Liver (tissue), 9 donors: ENCODE data around the gene EPM2A. TPM values are rescaled to one million over a fixed set of nuclear protein-coding genes. Genes with fewer than 3 reads are reported as not detected.

Experiments used
- DNase-seq: peaks from one replicate; pipeline ENCODE4 v3.0.0-alpha.2; 2017; ENCODE audit warnings: low spot score
- H3K27ac ChIP-seq, 2 donors: one replicate each; pipeline ENCODE4 v1.7.0; 2013; ENCODE audit warnings: inconsistent platforms in 2 of 2, low read length in 2 of 2, control low read depth in 1 of 2, low read depth in 1 of 2, mild to moderate bottlenecking in 1 of 2
- H3K27me3 ChIP-seq, 4 donors: one replicate each; pipeline versions ENCODE4 v1.6.1 to v1.7.0; 2013; ENCODE audit warnings: low read length in 3 of 4, inconsistent platforms in 1 of 4, mild to moderate bottlenecking in 1 of 4, moderate library complexity in 1 of 4; ENCODE audit not compliant: control insufficient read depth in 4 of 4, insufficient read depth in 4 of 4
- H3K36me3 ChIP-seq, 4 donors: one replicate each; pipeline versions ENCODE4 v1.6.1 to v1.7.0; 2013; ENCODE audit warnings: low read length in 3 of 4, mild to moderate bottlenecking in 3 of 4, low read depth in 1 of 4, moderate library complexity in 1 of 4; ENCODE audit not compliant: control insufficient read depth in 4 of 4, insufficient read depth in 3 of 4
- H3K4me1 ChIP-seq, 4 donors: one replicate each; pipeline versions ENCODE4 v1.6.1 to v1.7.0; 2013; ENCODE audit warnings: low read length in 3 of 4, mild to moderate bottlenecking in 3 of 4, moderate library complexity in 1 of 4; ENCODE audit not compliant: control insufficient read depth in 4 of 4, insufficient read depth in 4 of 4
- H3K4me3 ChIP-seq, 3 donors: one replicate each; pipeline versions ENCODE4 v1.6.1 to v1.7.0; 2013; ENCODE audit warnings: low read length in 3 of 3, control low read depth in 1 of 3, low read depth in 1 of 3, mild to moderate bottlenecking in 1 of 3
- H3K9ac ChIP-seq, 2 donors: one replicate each; pipeline ENCODE4 v1.7.0; 2013; ENCODE audit warnings: low read length in 2 of 2, mild to moderate bottlenecking in 2 of 2, moderate library complexity in 2 of 2, control low read depth in 1 of 2, low read depth in 1 of 2
- H3K9me3 ChIP-seq, 4 donors: one replicate each; pipeline versions ENCODE4 v1.6.1 to v1.7.0; 2013; ENCODE audit warnings: low read length in 3 of 4; ENCODE audit not compliant: control insufficient read depth in 4 of 4
- ATF3 ChIP-seq: IDR thresholded peaks from 2 replicates; pipeline ENCODE4 v1.6.1; 2016; ENCODE audit warnings: antibody characterized with exemption
- CTCF ChIP-seq: fragments of 150-350 bp; IDR thresholded peaks from 2 replicates; pipeline ENCODE4 v1.5.1; 2017; ENCODE audit warnings: improper control_type of control experiment, low read depth, low read length; ENCODE audit not compliant: missing input control
- EGR1 ChIP-seq, 2 donors: IDR thresholded peaks; 2 replicates each; pipeline ENCODE4 v1.6.1; 2016 to 2018; ENCODE audit warnings: antibody characterized with exemption in 2 of 2, low read depth in 2 of 2
- FOXA1 ChIP-seq: IDR thresholded peaks from 2 replicates; pipeline ENCODE4 v1.6.1; 2016; ENCODE audit warnings: antibody characterized with exemption
- FOXA2 ChIP-seq: IDR thresholded peaks from 2 replicates; pipeline ENCODE4 v1.6.1; 2016; ENCODE audit warnings: antibody characterized with exemption
- GABPA ChIP-seq, 2 donors: IDR thresholded peaks in 1 of 2; conservative IDR thresholded peaks in 1 of 2; 2 replicates each; pipeline ENCODE4 v1.6.1; 2016; ENCODE audit warnings: antibody characterized with exemption in 2 of 2, mild to moderate bottlenecking in 1 of 2, moderate library complexity in 1 of 2
- HNF4A ChIP-seq, 2 donors: conservative IDR thresholded peaks; 2 replicates each; pipeline ENCODE4 v1.6.1; 2016; ENCODE audit warnings: antibody characterized with exemption in 2 of 2, mild to moderate bottlenecking in 2 of 2
- HNF4G ChIP-seq: IDR thresholded peaks from 2 replicates; pipeline ENCODE4 v1.6.1; 2016; ENCODE audit warnings: antibody characterized with exemption
- JUND ChIP-seq, 2 donors: IDR thresholded peaks; 2 replicates each; pipeline ENCODE4 v1.6.1; 2016; ENCODE audit warnings: antibody characterized with exemption in 2 of 2
- NR2F2 ChIP-seq: IDR thresholded peaks from 2 replicates; pipeline ENCODE4 v1.6.1; 2016; ENCODE audit warnings: antibody characterized with exemption
- RAD21 ChIP-seq, 2 donors: IDR thresholded peaks; 2 replicates each; pipeline ENCODE4 v1.6.1; 2016; ENCODE audit warnings: antibody characterized with exemption in 2 of 2, mild to moderate bottlenecking in 2 of 2
- REST ChIP-seq: IDR thresholded peaks from 2 replicates; pipeline ENCODE4 v1.6.1; 2016; ENCODE audit warnings: antibody characterized with exemption, mild to moderate bottlenecking
- RXRA ChIP-seq, 2 donors: IDR thresholded peaks; 2 replicates each; pipeline ENCODE4 v1.6.1; 2017 to 2018; ENCODE audit warnings: antibody characterized with exemption in 2 of 2, mild to moderate bottlenecking in 1 of 2
- SP1 ChIP-seq: IDR thresholded peaks from 2 replicates; pipeline ENCODE4 v1.6.1; 2018; ENCODE audit warnings: antibody characterized with exemption, mild to moderate bottlenecking
- TAF1 ChIP-seq: conservative IDR thresholded peaks from 2 replicates; pipeline ENCODE4 v1.6.1; 2016; ENCODE audit warnings: antibody characterized with exemption, mild to moderate bottlenecking
- YY1 ChIP-seq: IDR thresholded peaks from 2 replicates; pipeline ENCODE4 v1.6.1; 2016; ENCODE audit warnings: antibody characterized with exemption, mild to moderate bottlenecking
- WGBS: extraction: QIAGEN DNeasy Blood & Tissue Kit; methylation state at CpG from one replicate; pipeline ENCODE4 v1.1.7; 2013; 5-methylcytosine and 5-hydroxymethylcytosine counted together
- polyA plus RNA-seq, 2 donors: library from polyadenylated mRNA; stranded (reverse) in 1 of 2; unstranded in 1 of 2; fragments of 200-250 nt in 1 of 2; fragments of >200 nt in 1 of 2; fragmentation: Nextera tagmentation in 1 of 2; extraction: Ambion mirVana in 1 of 2; gene quantifications; one replicate each; pipeline versions ENCODE4 v1.2.1 to v1.2.3, GENCODE V29; 2013 to 2015
- total RNA-seq, 2 donors: library from RNA; depleted of rRNA; stranded (reverse); fragments of >200 nt; gene quantifications; one replicate each; pipeline ENCODE4 v1.2.3, GENCODE V29; 2014
- TF ChIP-seq, protein P1 (sequence below): IDR thresholded peaks from 2 replicates; pipeline ENCODE4 v1.6.1; 2016; ENCODE audit warnings: antibody characterized with exemption
- TF ChIP-seq, protein P2 (sequence below): IDR thresholded peaks from 2 replicates; pipeline ENCODE4 v1.6.1; 2016; ENCODE audit warnings: antibody characterized with exemption
- donor health status: healthy.
- donor health status: healthy.
- donor health status: healthy.
- donor health status: healthy.
- donor health status: healthy.

The EPM2A gene
- total and polyA plus RNA-seq, 4 donors: 3.7 to 13.0 (median 5.1) TPM

DNA sequence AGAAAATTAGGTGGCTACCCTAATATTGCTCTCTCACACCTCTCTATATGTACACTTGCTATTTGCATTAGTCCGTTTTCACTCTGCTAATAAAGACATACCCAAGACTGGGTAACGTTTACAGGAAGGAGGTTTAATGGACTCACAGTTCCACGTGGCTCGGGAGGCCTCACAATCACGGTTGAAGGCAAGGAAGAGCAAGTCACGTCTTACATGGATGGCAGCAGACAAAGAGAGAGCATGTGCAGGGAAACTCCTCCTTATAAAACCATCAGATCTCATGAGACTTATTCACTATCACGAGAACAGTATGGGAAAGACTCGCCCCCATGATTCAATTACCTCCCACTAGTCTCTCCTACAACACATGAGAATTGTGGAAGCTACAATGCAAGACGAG lies 53.4 kb downstream of the EPM2A start:
- Histone ChIP-seq H3K27me3 (no peaks in the 10 kb centered on the region), H3K4me1 (no peaks in the 10 kb centered on the region), H3K27ac (no peak overlapping the region), H3K9ac (no peak overlapping the region), H3K4me3 (no peak overlapping the region), H3K36me3 (peaks cover 0 to 6% (median 5%) of the 10 kb centered on the region in 4 donors), H3K9me3 (no peaks in the 10 kb centered on the region)
- TF ChIP-seq REST (no peak), FOXA2 (no peak), YY1 (no peak), GABPA (IDR thresholded peaks at IDR 0.05 in 1 of 2, conservative IDR thresholded peaks at IDR 0.05 in 1 of 2) (no peak), SP1 (no peak), FOXA1 (no peak), RXRA (IDR thresholded peaks at IDR 0.05) (no peak), HNF4A (conservative IDR thresholded peaks at IDR 0.05) (no peak), TAF1 (no peak), HNF4G (no peak), NR2F2 (no peak), JUND (IDR thresholded peaks at IDR 0.05) (no peak), RAD21 (IDR thresholded peaks at IDR 0.05) (no peak), ATF3 (no peak), CTCF (no peak), EGR1 (IDR thresholded peaks at IDR 0.05; ENCODE audit: low read depth in 2 of 2) (no peak)
- TF ChIP-seq, protein P1, sequence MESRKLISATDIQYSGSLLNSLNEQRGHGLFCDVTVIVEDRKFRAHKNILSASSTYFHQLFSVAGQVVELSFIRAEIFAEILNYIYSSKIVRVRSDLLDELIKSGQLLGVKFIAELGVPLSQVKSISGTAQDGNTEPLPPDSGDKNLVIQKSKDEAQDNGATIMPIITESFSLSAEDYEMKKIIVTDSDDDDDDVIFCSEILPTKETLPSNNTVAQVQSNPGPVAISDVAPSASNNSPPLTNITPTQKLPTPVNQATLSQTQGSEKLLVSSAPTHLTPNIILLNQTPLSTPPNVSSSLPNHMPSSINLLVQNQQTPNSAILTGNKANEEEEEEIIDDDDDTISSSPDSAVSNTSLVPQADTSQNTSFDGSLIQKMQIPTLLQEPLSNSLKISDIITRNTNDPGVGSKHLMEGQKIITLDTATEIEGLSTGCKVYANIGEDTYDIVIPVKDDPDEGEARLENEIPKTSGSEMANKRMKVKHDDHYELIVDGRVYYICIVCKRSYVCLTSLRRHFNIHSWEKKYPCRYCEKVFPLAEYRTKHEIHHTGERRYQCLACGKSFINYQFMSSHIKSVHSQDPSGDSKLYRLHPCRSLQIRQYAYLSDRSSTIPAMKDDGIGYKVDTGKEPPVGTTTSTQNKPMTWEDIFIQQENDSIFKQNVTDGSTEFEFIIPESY: no peak
- TF ChIP-seq, protein P2, sequence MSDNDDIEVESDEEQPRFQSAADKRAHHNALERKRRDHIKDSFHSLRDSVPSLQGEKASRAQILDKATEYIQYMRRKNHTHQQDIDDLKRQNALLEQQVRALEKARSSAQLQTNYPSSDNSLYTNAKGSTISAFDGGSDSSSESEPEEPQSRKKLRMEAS: no peak
- WGBS: 91% methylated on average over 9 of the region's 9 CpGs
- DNase-seq: no peak
